GM23338 (cell line): ENCODE measurements around the gene ZMYND11. TPM values are rescaled to one million over a fixed set of nuclear protein-coding genes. Genes with fewer than 3 reads are reported as not detected.

Experiments used
- ATAC-seq: fragments of 200-7000 bp; cut with Tn5 transposase; 3 replicates; pipeline ENCODE4 v1.9.1; 2020
- DNase-seq: peaks from one replicate; pipeline ENCODE4 v3.0.0-alpha.2; 2015; ENCODE audit warnings: low spot score
- H2AFZ ChIP-seq: fragments of 200-600 bp; sonication (generic); 2 replicates; pipeline ENCODE4 v1.8.0; 2016; ENCODE audit warnings: antibody characterized with exemption, mild to moderate bottlenecking, moderate library complexity
- H3F3A ChIP-seq: fragments of 200-600 bp; sonication (generic); replicated peaks from 2 replicates; pipeline ENCODE4 v1.8.0; 2017; ENCODE audit warnings: antibody characterized with exemption, mixed run types, low read depth
- H3K27ac ChIP-seq: fragments of 200-600 bp; sonication (generic); 2 replicates; pipeline ENCODE4 v1.6.1; 2016; ENCODE audit warnings: low read depth
- H3K27me3 ChIP-seq: fragments of 200-600 bp; sonication (generic); 2 replicates; pipeline ENCODE4 v1.8.0; 2016; ENCODE audit warnings: mild to moderate bottlenecking, mixed run types, moderate library complexity; ENCODE audit not compliant: insufficient read depth
- H3K36me3 ChIP-seq: fragments of 200-600 bp; sonication (generic); 2 replicates; pipeline ENCODE4 v1.8.0; 2016; ENCODE audit warnings: mild to moderate bottlenecking; ENCODE audit not compliant: insufficient read depth
- H3K4me1 ChIP-seq: fragments of 200-600 bp; sonication (generic); 2 replicates; pipeline ENCODE4 v1.8.0; 2016; ENCODE audit warnings: mild to moderate bottlenecking, moderate library complexity; ENCODE audit not compliant: insufficient read depth
- H3K4me2 ChIP-seq: fragments of 200-600 bp; sonication (generic); 2 replicates; pipeline ENCODE4 v1.7.1; 2017; ENCODE audit warnings: mixed run types
- H3K4me3 ChIP-seq: fragments of 200-600 bp; sonication (generic); 2 replicates; pipeline ENCODE4 v1.6.1; 2016; ENCODE audit warnings: mixed run types
- H3K79me2 ChIP-seq: fragments of 200-600 bp; sonication (generic); replicated peaks from 2 replicates; pipeline ENCODE4 v1.8.0; 2017; ENCODE audit warnings: mild to moderate bottlenecking; ENCODE audit not compliant: insufficient read depth
- H3K9me2 ChIP-seq: fragments of 200-600 bp; sonication (generic); 2 replicates; pipeline ENCODE4 v1.8.0; 2017; ENCODE audit not compliant: insufficient read depth
- H4K20me1 ChIP-seq: fragments of 200-600 bp; sonication (generic); replicated peaks from 2 replicates; pipeline ENCODE4 v1.8.0; 2017; ENCODE audit warnings: mild to moderate bottlenecking; ENCODE audit not compliant: insufficient read depth
- H3K27ac Mint-ChIP-seq: 2 replicates; pipeline ENCODE4 v1.8.0; 2020; ENCODE audit warnings: inconsistent platforms, mild to moderate bottlenecking, moderate library complexity, mixed read lengths
- H3K27me3 Mint-ChIP-seq: 3 replicates; pipeline ENCODE4 v1.8.0; 2022; ENCODE audit warnings: low read depth, mild to moderate bottlenecking, moderate library complexity, mixed read lengths, inconsistent platforms; ENCODE audit not compliant: insufficient read depth, poor library complexity
- H3K36me3 Mint-ChIP-seq: 3 replicates; pipeline ENCODE4 v1.8.0; 2021; ENCODE audit warnings: low read depth, mild to moderate bottlenecking, inconsistent platforms, moderate library complexity, mixed read lengths
- H3K4me1 Mint-ChIP-seq: 3 replicates; pipeline ENCODE4 v1.8.0; 2020; ENCODE audit warnings: mild to moderate bottlenecking, inconsistent platforms, mixed read lengths
- H3K4me3 Mint-ChIP-seq: 3 replicates; pipeline ENCODE4 v1.8.0; 2021; ENCODE audit warnings: moderate library complexity, mild to moderate bottlenecking, inconsistent platforms, mixed read lengths
- H3K9me3 Mint-ChIP-seq: 3 replicates; pipeline ENCODE4 v1.8.0; 2020; ENCODE audit warnings: moderate library complexity, mild to moderate bottlenecking, inconsistent platforms, mixed read lengths
- CREB1 ChIP-seq: fragments of 250-450 bp; sonication (Bioruptor Pico); IDR thresholded peaks from 2 replicates; pipeline ENCODE4 v1.5.0; 2020; ENCODE audit warnings: low read depth, mild to moderate bottlenecking, moderate library complexity
- ETS1 ChIP-seq: IDR thresholded peaks from 2 replicates; pipeline ENCODE4 v1.6.1; 2016; ENCODE audit warnings: antibody characterized with exemption
- EZH2 ChIP-seq: fragments of 200-600 bp; sonication (generic); IDR thresholded peaks from one replicate; pipeline ENCODE4 v1.8.0; 2017; ENCODE audit warnings: antibody characterized with exemption, mild to moderate bottlenecking, low read depth; ENCODE audit not compliant: unreplicated experiment
- JUNB ChIP-seq: IDR thresholded peaks from one replicate; pipeline ENCODE4 v1.6.1; 2016; ENCODE audit warnings: antibody characterized with exemption; ENCODE audit not compliant: unreplicated experiment
- NANOG ChIP-seq: IDR thresholded peaks from 2 replicates; pipeline ENCODE4 v1.6.1; 2016; ENCODE audit warnings: antibody characterized with exemption, borderline replicate concordance
- POLR2AphosphoS5 ChIP-seq: IDR thresholded peaks from 2 replicates; pipeline ENCODE4 v1.6.1; 2016; ENCODE audit warnings: antibody characterized with exemption, low read depth
- STAT1 ChIP-seq: IDR thresholded peaks from one replicate; pipeline ENCODE4 v1.6.1; 2016; ENCODE audit warnings: antibody characterized with exemption; ENCODE audit not compliant: unreplicated experiment
- ZNF114 ChIP-seq: fragments of 250-450 bp; sonication (Bioruptor Pico); IDR thresholded peaks from 2 replicates; pipeline ENCODE4 v1.5.0; 2020; ENCODE audit warnings: mild to moderate bottlenecking, moderate library complexity
- polyA plus RNA-seq: library from polyadenylated mRNA; unstranded; fragments of >200 nt; fragmentation: Nextera tagmentation; extraction: Ambion mirVana; gene quantifications from 2 replicates; pipeline ENCODE4 v1.2.1, GENCODE V29; 2016
- total RNA-seq: library from RNA; depleted of rRNA; stranded (reverse); fragments of >200 nt; shearing (Covaris generic); gene quantifications from 2 replicates; pipeline ENCODE4 v1.2.3, GENCODE V29; 2014
- TF ChIP-seq, protein P1 (sequence below): fragments of 250-450 bp; sonication (Bioruptor Pico); IDR thresholded peaks from 2 replicates; pipeline ENCODE4 v1.5.0; 2020; ENCODE audit warnings: mild to moderate bottlenecking, moderate library complexity
- TF ChIP-seq, protein P2 (sequence below), 2 experiments: fragments of 200-600 bp in 1 of 2; sonication (generic) in 1 of 2; conservative IDR thresholded peaks; 2 replicates each; pipeline versions ENCODE4 v1.5.1 to v1.6.1; 2016 to 2017; ENCODE audit warnings: antibody characterized with exemption in 2 of 2, low read depth in 2 of 2, mild to moderate bottlenecking in 2 of 2, moderate library complexity in 1 of 2

Gene ZMYND11
- total and polyA plus RNA-seq, 2 experiments from 2014 or later, result 8.9 to 16.9 TPM

DNA sequence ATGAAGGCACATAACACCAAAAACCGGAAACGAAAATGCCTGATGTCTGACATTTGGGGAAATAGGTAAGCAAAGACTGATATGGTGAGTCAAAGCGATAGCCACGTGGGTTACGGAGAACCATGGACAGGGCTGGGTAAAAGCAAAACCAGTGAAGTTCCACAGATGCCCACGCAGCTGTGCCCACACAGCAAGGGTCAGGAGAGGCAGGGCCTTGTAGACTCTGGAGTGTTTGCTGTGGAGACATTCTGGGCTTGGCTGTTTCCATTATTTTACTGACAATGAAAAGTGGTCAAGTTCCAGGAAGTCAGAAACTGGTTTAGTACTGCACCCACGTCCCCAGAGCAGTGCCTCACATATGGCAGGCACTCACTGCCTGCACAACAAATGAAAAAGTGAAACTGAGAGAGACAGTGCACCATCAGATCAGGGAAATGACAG, 148.7 kb downstream of the ZMYND11 start (continued):
- TF ChIP-seq, protein P1, sequence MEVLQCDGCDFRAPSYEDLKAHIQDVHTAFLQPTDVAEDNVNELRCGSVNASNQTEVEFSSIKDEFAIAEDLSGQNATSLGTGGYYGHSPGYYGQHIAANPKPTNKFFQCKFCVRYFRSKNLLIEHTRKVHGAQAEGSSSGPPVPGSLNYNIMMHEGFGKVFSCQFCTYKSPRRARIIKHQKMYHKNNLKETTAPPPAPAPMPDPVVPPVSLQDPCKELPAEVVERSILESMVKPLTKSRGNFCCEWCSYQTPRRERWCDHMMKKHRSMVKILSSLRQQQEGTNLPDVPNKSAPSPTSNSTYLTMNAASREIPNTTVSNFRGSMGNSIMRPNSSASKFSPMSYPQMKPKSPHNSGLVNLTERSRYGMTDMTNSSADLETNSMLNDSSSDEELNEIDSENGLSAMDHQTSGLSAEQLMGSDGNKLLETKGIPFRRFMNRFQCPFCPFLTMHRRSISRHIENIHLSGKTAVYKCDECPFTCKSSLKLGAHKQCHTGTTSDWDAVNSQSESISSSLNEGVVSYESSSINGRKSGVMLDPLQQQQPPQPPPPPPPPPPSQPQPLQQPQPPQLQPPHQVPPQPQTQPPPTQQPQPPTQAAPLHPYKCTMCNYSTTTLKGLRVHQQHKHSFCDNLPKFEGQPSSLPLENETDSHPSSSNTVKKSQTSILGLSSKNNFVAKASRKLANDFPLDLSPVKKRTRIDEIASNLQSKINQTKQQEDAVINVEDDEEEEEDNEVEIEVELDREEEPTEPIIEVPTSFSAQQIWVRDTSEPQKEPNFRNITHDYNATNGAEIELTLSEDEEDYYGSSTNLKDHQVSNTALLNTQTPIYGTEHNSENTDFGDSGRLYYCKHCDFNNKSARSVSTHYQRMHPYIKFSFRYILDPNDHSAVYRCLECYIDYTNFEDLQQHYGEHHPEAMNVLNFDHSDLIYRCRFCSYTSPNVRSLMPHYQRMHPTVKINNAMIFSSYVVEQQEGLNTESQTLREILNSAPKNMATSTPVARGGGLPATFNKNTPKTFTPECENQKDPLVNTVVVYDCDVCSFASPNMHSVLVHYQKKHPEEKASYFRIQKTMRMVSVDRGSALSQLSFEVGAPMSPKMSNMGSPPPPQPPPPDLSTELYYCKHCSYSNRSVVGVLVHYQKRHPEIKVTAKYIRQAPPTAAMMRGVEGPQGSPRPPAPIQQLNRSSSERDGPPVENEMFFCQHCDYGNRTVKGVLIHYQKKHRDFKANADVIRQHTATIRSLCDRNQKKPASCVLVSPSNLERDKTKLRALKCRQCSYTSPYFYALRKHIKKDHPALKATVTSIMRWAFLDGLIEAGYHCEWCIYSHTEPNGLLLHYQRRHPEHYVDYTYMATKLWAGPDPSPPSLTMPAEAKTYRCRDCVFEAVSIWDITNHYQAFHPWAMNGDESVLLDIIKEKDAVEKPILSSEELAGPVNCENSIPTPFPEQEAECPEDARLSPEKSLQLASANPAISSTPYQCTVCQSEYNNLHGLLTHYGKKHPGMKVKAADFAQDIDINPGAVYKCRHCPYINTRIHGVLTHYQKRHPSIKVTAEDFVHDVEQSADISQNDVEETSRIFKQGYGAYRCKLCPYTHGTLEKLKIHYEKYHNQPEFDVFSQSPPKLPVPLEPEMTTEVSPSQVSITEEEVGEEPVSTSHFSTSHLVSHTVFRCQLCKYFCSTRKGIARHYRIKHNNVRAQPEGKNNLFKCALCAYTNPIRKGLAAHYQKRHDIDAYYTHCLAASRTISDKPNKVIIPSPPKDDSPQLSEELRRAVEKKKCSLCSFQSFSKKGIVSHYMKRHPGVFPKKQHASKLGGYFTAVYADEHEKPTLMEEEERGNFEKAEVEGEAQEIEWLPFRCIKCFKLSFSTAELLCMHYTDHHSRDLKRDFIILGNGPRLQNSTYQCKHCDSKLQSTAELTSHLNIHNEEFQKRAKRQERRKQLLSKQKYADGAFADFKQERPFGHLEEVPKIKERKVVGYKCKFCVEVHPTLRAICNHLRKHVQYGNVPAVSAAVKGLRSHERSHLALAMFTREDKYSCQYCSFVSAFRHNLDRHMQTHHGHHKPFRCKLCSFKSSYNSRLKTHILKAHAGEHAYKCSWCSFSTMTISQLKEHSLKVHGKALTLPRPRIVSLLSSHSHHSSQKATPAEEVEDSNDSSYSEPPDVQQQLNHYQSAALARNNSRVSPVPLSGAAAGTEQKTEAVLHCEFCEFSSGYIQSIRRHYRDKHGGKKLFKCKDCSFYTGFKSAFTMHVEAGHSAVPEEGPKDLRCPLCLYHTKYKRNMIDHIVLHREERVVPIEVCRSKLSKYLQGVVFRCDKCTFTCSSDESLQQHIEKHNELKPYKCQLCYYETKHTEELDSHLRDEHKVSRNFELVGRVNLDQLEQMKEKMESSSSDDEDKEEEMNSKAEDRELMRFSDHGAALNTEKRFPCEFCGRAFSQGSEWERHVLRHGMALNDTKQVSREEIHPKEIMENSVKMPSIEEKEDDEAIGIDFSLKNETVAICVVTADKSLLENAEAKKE, result no peak
- no peak for TF ChIP-seq CREB1 (CRISPR knock-in tag)
- TF ChIP-seq NANOG, result no peak
- TF ChIP-seq ETS1, result no peak

DNA sequence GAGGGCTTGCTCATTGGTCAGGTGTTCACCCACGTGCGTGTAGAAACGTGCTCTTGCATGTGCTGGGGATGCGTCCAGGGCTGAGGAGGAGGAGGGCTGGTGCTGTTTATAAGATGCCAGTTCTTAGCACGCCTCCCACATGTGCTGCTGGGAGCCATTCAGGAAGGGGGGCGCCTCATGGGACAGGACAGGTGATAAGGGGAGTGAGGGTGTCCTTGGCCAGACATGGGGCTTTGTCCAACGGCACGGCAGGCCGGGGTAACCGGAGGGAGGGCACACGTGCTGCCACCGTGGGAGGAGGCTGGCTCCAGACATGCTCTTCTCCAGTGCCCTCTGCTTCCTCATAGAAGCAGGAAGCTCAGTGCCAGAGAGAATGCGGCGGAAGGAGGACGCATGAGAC, 150.0 kb downstream of the ZMYND11 start:
- peaks cover 8% of the 10 kb centered on the region for H3K27me3 Mint-ChIP-seq
- H3K4me1 Mint-ChIP-seq, result peaks cover 10% of the 10 kb centered on the region
- Histone ChIP-seq H3K27ac (no peak overlapping the region), H3K4me3 (no peak overlapping the region), H2AFZ (no peak overlapping the region), H3K79me2 (no peaks in the 10 kb centered on the region), H3F3A (no peaks in the 10 kb centered on the region), H3K4me2 (no peak overlapping the region), H3K4me1 (no peaks in the 10 kb centered on the region), H3K27me3 (no peaks in the 10 kb centered on the region), H3K36me3 (no peaks in the 10 kb centered on the region), H4K20me1 (no peaks in the 10 kb centered on the region), H3K9me2 (no peaks in the 10 kb centered on the region)
- peaks cover 9% of the 10 kb centered on the region for H3K36me3 Mint-ChIP-seq
- no peak for ATAC-seq
- DNase-seq, result no peak
- H3K27ac Mint-ChIP-seq, result no peak overlapping the region
- no peaks in the 10 kb centered on the region for H3K9me3 Mint-ChIP-seq
- H3K4me3 Mint-ChIP-seq, result no peak overlapping the region
- TF ChIP-seq NANOG, result no peak
- TF ChIP-seq STAT1, result no peak
- TF ChIP-seq JUNB, result no peak
- no peak for TF ChIP-seq ZNF114 (CRISPR knock-in tag)
- TF ChIP-seq POLR2AphosphoS5, result no peak
- TF ChIP-seq EZH2, result no peak
- no peak for TF ChIP-seq ETS1
- TF ChIP-seq, protein P2, sequence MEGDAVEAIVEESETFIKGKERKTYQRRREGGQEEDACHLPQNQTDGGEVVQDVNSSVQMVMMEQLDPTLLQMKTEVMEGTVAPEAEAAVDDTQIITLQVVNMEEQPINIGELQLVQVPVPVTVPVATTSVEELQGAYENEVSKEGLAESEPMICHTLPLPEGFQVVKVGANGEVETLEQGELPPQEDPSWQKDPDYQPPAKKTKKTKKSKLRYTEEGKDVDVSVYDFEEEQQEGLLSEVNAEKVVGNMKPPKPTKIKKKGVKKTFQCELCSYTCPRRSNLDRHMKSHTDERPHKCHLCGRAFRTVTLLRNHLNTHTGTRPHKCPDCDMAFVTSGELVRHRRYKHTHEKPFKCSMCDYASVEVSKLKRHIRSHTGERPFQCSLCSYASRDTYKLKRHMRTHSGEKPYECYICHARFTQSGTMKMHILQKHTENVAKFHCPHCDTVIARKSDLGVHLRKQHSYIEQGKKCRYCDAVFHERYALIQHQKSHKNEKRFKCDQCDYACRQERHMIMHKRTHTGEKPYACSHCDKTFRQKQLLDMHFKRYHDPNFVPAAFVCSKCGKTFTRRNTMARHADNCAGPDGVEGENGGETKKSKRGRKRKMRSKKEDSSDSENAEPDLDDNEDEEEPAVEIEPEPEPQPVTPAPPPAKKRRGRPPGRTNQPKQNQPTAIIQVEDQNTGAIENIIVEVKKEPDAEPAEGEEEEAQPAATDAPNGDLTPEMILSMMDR (conservative IDR thresholded peaks at IDR 0.05; ENCODE audit: low read depth in 2 of 2), result no peak
